Prostate gland (tissue), 2 donors: ENCODE data around the gene DNAH8. TPM values are rescaled to one million over a fixed set of nuclear protein-coding genes. Genes with fewer than 3 reads are reported as not detected.

Experiments used
- DNase-seq: peaks from one replicate; pipeline ENCODE4 v3.0.0-alpha.2; 2019; ENCODE audit warnings: low spot score
- H3K27ac ChIP-seq, 2 donors: fragments of 200-600 bp; sonication (generic); 2 replicates each; pipeline ENCODE4 v1.5.1; 2017 to 2019
- H3K27me3 ChIP-seq: fragments of 200-600 bp; sonication (generic); replicated peaks from 2 replicates; pipeline ENCODE4 v1.5.1; 2019; ENCODE audit not compliant: insufficient read depth
- H3K36me3 ChIP-seq, 2 donors: fragments of 200-600 bp; sonication (generic); 1 replicate in 1 of 2; 2 replicates in 1 of 2; pipeline versions ENCODE4 v1.5.1 to v1.8.1; 2017 to 2019
- H3K4me1 ChIP-seq: fragments of 200-600 bp; sonication (generic); replicated peaks from 2 replicates; pipeline ENCODE4 v1.5.1; 2019
- H3K4me3 ChIP-seq, 2 donors: fragments of 200-600 bp; sonication (generic); 2 replicates each; pipeline ENCODE4 v1.5.1; 2017 to 2019
- H3K9me3 ChIP-seq: fragments of 200-600 bp; sonication (generic); 2 replicates; pipeline ENCODE4 v1.5.1; 2017
- POLR2A ChIP-seq: fragments of 450-650 bp; IDR thresholded peaks from one replicate; pipeline ENCODE4 v1.6.1; 2016; ENCODE audit warnings: antibody characterized with exemption, mild to moderate bottlenecking
- POLR2AphosphoS5 ChIP-seq: sonication (generic); formaldehyde crosslinking; IDR thresholded peaks from one replicate; pipeline ENCODE4 v1.6.1; 2017; ENCODE audit warnings: antibody characterized with exemption
- WGBS: methylation state at CpG from one replicate; pipeline ENCODE4 v1.1.5; 2018; 5-methylcytosine and 5-hydroxymethylcytosine counted together
- intact Hi-C: fragments of 100-400 bp; cut with DNase I; formaldehyde crosslinking; loops from one replicate; pipeline ENCODE4 v1.14.2; 2022
- total RNA-seq, 2 donors: library from RNA; depleted of rRNA; stranded (reverse); fragments of >200 nt; gene quantifications; one replicate each; pipeline ENCODE4 v1.1.0, GENCODE V29; 2016
- TF ChIP-seq, protein P1 (sequence below), 4 experiments: fragments of 200-600 bp in 2 of 4; fragments of 450-650 bp in 2 of 4; sonication (generic) in 2 of 4; IDR thresholded peaks; 1 replicate in 3 of 4; 2 replicates in 1 of 4; pipeline ENCODE4 v1.5.1; 2016 to 2019; ENCODE audit warnings: antibody characterized with exemption in 4 of 4, mild to moderate bottlenecking in 2 of 4, moderate library complexity in 2 of 4

The DNAH8 gene
- total RNA-seq, 2 donors from 2014 or later = 0.36 to 3.6 TPM

DNA sequence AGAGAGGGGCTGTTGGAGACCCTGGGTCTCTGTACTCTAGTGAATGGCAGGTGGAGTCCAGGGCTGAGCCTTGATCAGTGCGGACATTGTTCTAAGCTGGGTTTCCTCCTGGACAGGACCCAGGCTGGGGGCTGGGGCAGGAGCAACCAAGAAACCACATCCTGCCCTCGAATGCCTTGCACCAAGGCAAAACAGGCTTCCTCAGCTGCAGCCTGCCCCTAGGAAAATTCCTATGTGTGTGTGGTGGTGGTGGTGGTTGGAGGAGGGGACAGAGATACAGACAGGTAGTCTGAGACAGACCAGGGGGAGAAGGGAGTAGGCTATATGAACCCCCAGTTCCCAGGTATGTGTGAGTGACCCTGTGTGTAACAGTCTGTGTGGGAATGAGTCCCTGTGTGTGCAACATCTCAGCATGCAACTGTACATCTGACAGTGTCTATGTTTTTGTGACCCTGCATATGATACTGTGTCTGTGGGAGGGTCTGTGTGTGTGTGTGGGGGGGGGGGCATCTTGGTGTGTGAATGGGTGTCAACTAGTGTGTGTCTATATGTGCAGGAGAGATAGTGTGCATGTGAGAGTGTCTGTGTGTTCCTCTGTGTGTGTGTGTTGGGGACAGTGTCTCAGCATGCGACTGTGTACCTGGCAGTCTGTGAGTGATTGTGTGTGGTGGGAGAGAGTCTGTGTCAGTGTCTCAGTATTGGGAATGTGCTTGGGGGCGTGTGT, 336.4 kb downstream of the DNAH8 start:
- H3K9me3 ChIP-seq = no peaks in the 10 kb centered on the region

DNA sequence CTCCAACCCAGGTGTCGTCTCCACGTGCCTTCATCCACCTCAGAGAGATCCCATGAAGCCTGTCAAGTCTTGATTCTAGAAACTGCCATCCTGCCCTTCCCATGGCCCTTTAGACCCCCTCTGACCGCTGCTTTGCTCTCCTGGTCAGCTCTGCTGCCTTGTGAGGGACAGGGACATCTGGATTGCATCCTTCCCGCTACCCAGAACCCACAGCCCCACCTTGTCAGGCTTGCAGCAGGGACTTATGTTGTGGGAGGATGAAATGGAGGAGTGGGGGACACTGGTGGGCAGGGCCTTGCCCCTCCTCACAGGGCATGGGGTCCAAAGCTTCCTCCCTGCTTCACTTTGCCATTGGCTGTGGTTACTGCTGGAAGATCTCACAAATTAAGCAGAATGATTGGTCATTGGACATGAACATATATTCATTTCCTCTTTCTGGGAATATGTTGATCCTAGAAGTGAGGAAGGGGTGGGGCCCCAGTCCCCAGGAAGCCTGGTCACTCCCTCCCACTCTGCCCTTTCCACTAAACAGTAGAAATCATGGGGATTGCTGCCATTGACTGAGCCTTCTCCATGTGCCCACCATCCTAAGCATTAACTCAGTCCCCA, 338.0 kb downstream of the DNAH8 start:
- 87% methylated on average over 4 of the region's 4 CpGs for WGBS
- DNase-seq = no peak
- intact Hi-C loops = no loop called here
- TF ChIP-seq POLR2A (no peak), POLR2AphosphoS5 (no peak)
- TF ChIP-seq, protein P1, sequence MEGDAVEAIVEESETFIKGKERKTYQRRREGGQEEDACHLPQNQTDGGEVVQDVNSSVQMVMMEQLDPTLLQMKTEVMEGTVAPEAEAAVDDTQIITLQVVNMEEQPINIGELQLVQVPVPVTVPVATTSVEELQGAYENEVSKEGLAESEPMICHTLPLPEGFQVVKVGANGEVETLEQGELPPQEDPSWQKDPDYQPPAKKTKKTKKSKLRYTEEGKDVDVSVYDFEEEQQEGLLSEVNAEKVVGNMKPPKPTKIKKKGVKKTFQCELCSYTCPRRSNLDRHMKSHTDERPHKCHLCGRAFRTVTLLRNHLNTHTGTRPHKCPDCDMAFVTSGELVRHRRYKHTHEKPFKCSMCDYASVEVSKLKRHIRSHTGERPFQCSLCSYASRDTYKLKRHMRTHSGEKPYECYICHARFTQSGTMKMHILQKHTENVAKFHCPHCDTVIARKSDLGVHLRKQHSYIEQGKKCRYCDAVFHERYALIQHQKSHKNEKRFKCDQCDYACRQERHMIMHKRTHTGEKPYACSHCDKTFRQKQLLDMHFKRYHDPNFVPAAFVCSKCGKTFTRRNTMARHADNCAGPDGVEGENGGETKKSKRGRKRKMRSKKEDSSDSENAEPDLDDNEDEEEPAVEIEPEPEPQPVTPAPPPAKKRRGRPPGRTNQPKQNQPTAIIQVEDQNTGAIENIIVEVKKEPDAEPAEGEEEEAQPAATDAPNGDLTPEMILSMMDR (IDR thresholded peaks at IDR 0.05) = no peak
- H3K4me1 ChIP-seq = peaks cover 5% of the 10 kb centered on the region
- no peaks in the 10 kb centered on the region for H3K36me3 ChIP-seq
- H3K27ac ChIP-seq = no peak overlapping the region
- no peaks in the 10 kb centered on the region for H3K9me3 ChIP-seq
- H3K4me3 ChIP-seq = no peak overlapping the region
- peaks cover 8% of the 10 kb centered on the region for H3K27me3 ChIP-seq

More for the DNA sequence above, 336.4 kb downstream of the DNAH8 start:
- intact Hi-C loops = no loop called here
- peaks cover 5% of the 10 kb centered on the region for H3K4me1 ChIP-seq
- H3K27me3 ChIP-seq = peaks cover 10% of the 10 kb centered on the region
- no peak overlapping the region for H3K4me3 ChIP-seq
- no peak overlapping the region for H3K27ac ChIP-seq
- no peak for DNase-seq
- TF ChIP-seq, protein P1 (IDR thresholded peaks at IDR 0.05) = no peak
- TF ChIP-seq POLR2AphosphoS5 = no peak
- TF ChIP-seq POLR2A = no peak
- H3K36me3 ChIP-seq = no peaks in the 10 kb centered on the region
- 87% methylated on average over 4 of the region's 4 CpGs for WGBS

DNA sequence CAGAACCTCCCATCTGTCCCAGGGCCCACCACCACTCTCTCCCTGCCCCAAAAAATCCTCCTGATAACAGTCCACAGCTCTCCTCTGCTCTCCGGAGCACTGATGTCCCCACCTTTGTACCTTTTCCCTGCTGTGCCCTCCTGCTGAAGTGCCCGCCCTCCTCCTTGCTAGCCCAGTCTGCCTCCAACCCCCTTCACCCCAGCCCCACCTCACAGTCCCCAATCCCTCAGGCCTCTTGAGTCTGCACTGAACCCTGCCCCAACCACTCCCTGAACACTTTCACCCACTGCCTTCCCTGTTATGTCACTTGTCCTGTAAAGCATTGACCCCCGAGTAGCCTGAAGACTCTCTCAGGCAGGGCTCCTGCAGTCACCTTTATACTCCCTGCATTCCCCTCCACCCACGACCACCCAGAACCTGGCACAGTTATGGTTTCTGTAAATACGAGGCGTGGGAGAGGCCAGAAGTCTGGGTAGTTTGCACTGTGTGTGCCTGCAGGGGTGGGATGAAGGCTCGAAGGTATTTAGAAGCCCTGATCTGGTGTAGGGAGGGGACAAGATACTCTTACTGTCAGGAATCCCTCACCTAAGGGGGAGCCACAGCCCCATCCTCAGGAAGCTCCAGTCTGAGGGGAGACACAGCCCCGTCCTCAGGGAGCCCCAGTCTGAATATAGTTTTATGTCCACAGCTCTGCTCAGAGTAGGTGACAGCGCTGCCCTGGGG, 338.9 kb downstream of the DNAH8 start:
- Histone ChIP-seq H3K9me3 (no peaks in the 10 kb centered on the region), H3K4me3 (no peak overlapping the region), H3K27me3 (peaks cover 6% of the 10 kb centered on the region), H3K4me1 (no peaks in the 10 kb centered on the region), H3K27ac (no peak overlapping the region), H3K36me3 (no peaks in the 10 kb centered on the region)
- no peak for DNase-seq
- TF ChIP-seq, protein P1 (IDR thresholded peaks at IDR 0.05) = no peak
- TF ChIP-seq POLR2AphosphoS5 (no peak), POLR2A (no peak)
- WGBS = 76% methylated on average over 9 of the region's 9 CpGs
- intact Hi-C loops = no loop called here

DNA sequence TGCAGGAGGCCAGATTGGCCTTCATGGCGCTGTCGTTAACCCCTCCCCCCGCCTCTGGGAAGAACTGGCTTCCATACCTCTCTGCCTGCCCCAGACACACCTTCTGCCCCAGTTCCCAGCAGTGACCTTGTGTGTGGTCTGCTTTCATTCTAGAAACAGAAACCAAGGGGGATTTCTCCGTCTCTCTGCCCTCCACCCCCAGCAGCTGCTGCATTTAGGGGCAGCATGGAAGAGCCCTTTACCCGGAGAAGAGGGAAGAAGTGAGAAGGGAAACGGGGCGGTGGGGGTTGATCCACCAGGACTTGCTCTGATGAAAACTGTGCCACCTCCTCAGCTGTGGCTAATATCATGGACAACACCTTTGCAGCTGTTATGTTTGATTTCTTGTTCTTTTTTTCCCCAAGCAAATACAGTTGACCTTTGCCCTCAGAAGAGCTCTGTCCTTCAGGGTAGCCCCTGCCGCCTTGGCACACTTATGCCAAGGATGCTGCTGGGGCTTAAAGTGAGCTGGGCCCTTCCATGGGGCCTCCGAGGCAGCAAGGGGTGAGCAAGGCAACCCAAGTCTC, 339.5 kb downstream of the DNAH8 start:
- 84% methylated on average over 9 of the region's 9 CpGs for WGBS
- TF ChIP-seq, protein P1 (IDR thresholded peaks at IDR 0.05) = no peak
- TF ChIP-seq POLR2A (no peak), POLR2AphosphoS5 (no peak)
- no peak for DNase-seq
- peaks cover 3% of the 10 kb centered on the region for H3K4me1 ChIP-seq
- no peak overlapping the region for H3K4me3 ChIP-seq
- H3K27ac ChIP-seq = no peak overlapping the region
- no peaks in the 10 kb centered on the region for H3K36me3 ChIP-seq
- no peaks in the 10 kb centered on the region for H3K27me3 ChIP-seq
- intact Hi-C loops = no loop called here
- H3K9me3 ChIP-seq = no peaks in the 10 kb centered on the region
